GM18508 (cell line): ENCODE results near the gene NDC80.
"Not testable (repeated sequence)": the region's sequence is repeated elsewhere in the genome, so short reads cannot be mapped to it uniquely, and the experiment has no call there.

Experiments
- ATAC-seq: cut with Tn5 transposase; IDR thresholded peaks from one replicate; pipeline ENCODE4 v1.9.1; 2021; ENCODE audit warnings: moderate number of reproducible peaks; ENCODE audit not compliant: insufficient read depth, unreplicated experiment

NDC80 gene

DNA sequence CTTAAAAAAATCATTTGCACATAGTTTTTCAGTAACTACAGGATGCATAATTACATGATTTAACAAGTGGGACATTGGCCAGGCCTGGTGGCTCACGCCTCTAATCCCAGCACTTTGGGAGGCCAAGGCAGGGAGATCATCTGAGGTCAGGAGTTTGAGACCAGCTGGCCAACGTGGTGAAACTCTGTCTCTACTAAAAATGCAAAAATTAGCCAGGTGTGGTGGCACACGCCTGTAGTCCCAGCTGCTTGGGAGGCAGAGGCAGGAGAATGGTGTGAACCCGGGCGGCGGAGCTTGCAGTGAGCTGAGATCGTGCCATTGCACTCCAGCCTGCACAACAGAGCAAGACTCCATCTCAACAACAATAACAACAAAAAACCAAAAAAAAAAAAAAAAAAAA is 90.9 kb downstream of the NDC80 start:
- ATAC-seq, result not testable (repeated sequence)

DNA sequence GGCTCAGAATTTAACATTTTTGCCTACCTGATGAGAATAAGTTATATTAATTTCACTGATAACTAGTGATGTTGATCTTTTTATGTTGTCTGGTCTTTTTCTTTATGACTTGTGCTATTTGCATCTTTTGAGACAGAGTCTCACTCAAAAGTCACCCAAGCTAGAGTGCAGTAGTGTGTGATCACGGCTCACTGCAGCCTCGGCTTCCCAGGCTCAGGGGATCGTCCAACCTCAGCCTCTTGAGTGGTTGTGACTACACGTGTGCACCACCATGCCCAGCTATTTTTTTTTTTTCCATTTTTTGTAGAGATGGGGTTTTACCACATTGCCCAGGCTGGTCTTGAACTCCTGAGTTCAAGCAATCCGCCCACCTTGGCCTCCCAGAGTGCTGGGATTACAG is 91.6 kb downstream of the NDC80 start:
- ATAC-seq, result no peak
